ENCODE data around the gene YJEFN3. TPM values are rescaled to one million over a fixed set of nuclear protein-coding genes. Genes with fewer than 3 reads are reported as not detected.

YJEFN3 gene
- total RNA-seq, 1 experiment from 2014 or later = 11.1 TPM

GRCh38 chr19:19558055-19558454 lies 29.3 kb downstream of the YJEFN3 start:
- CTCF ChIA-PET = interaction anchor here (2.9 to 9.9 kb wide), 2 partner anchors 24 to 86 kb away, joined by 17 to 408 read pairs; partner anchors contain the start of genes CILP2, GMIP and YJEFN3

DNA sequence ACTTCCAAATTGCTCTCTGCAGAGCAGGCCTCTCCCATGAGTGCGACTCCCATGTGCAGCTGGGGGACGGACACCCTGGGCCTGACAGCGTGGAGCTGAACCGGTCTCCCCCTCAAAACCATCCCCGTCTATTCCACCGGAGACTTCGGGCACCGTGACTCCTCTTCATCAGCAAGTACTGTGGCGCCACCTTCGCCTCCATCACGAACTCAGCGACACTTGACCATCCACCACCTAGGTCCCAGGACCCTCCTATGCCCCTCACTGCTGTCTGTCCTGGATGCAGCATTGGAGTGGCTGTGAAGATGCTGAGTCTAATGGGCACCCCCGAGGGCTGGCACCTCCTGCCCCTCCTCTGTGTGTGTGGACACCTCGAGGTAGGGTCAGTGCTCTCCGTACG lies 29.9 kb downstream of the YJEFN3 start:
- CTCF ChIA-PET = interaction anchor here (2.9 kb wide), 1 partner anchor 85 kb away, joined by 17 read pairs; the partner anchor contains the start of gene GMIP
- DNase-seq (ENCODE audit: low spot score) (no peak), ATAC-seq (no peak)
- H3K9me3 Mint-ChIP-seq = no peaks in the 10 kb centered on the region
- H3K36me3 Mint-ChIP-seq = no peaks in the 10 kb centered on the region
- H3K27me3 Mint-ChIP-seq (ENCODE audit: low read depth) = no peaks in the 10 kb centered on the region
- H3K4me3 Mint-ChIP-seq = no peak overlapping the region
- no peak for TF ChIP-seq OVOL2 (CRISPR knock-in tag; IDR thresholded peaks at IDR 0.05; ENCODE audit: borderline replicate concordance)
- TF ChIP-seq, protein P1, sequence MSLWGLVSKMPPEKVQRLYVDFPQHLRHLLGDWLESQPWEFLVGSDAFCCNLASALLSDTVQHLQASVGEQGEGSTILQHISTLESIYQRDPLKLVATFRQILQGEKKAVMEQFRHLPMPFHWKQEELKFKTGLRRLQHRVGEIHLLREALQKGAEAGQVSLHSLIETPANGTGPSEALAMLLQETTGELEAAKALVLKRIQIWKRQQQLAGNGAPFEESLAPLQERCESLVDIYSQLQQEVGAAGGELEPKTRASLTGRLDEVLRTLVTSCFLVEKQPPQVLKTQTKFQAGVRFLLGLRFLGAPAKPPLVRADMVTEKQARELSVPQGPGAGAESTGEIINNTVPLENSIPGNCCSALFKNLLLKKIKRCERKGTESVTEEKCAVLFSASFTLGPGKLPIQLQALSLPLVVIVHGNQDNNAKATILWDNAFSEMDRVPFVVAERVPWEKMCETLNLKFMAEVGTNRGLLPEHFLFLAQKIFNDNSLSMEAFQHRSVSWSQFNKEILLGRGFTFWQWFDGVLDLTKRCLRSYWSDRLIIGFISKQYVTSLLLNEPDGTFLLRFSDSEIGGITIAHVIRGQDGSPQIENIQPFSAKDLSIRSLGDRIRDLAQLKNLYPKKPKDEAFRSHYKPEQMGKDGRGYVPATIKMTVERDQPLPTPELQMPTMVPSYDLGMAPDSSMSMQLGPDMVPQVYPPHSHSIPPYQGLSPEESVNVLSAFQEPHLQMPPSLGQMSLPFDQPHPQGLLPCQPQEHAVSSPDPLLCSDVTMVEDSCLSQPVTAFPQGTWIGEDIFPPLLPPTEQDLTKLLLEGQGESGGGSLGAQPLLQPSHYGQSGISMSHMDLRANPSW (CRISPR knock-in tag; conservative IDR thresholded peaks at IDR 0.05; ENCODE audit: low read depth) = no peak
- no peak for TF ChIP-seq EMX1 (CRISPR knock-in tag; IDR thresholded peaks at IDR 0.05)
- TF ChIP-seq NR2C2 (CRISPR knock-in tag; IDR thresholded peaks at IDR 0.05) = no peak
- no peak for TF ChIP-seq CREM (CRISPR knock-in tag; IDR thresholded peaks at IDR 0.05)
- no peak for TF ChIP-seq GTF2I (CRISPR knock-in tag; conservative IDR thresholded peaks at IDR 0.05)
- TF ChIP-seq, protein P2, sequence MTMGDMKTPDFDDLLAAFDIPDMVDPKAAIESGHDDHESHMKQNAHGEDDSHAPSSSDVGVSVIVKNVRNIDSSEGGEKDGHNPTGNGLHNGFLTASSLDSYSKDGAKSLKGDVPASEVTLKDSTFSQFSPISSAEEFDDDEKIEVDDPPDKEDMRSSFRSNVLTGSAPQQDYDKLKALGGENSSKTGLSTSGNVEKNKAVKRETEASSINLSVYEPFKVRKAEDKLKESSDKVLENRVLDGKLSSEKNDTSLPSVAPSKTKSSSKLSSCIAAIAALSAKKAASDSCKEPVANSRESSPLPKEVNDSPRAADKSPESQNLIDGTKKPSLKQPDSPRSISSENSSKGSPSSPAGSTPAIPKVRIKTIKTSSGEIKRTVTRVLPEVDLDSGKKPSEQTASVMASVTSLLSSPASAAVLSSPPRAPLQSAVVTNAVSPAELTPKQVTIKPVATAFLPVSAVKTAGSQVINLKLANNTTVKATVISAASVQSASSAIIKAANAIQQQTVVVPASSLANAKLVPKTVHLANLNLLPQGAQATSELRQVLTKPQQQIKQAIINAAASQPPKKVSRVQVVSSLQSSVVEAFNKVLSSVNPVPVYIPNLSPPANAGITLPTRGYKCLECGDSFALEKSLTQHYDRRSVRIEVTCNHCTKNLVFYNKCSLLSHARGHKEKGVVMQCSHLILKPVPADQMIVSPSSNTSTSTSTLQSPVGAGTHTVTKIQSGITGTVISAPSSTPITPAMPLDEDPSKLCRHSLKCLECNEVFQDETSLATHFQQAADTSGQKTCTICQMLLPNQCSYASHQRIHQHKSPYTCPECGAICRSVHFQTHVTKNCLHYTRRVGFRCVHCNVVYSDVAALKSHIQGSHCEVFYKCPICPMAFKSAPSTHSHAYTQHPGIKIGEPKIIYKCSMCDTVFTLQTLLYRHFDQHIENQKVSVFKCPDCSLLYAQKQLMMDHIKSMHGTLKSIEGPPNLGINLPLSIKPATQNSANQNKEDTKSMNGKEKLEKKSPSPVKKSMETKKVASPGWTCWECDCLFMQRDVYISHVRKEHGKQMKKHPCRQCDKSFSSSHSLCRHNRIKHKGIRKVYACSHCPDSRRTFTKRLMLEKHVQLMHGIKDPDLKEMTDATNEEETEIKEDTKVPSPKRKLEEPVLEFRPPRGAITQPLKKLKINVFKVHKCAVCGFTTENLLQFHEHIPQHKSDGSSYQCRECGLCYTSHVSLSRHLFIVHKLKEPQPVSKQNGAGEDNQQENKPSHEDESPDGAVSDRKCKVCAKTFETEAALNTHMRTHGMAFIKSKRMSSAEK (CRISPR knock-in tag; IDR thresholded peaks at IDR 0.05; ENCODE audit: borderline replicate concordance) = no peak
- TF ChIP-seq ZNF263 (CRISPR knock-in tag; IDR thresholded peaks at IDR 0.05; ENCODE audit: low read depth) = no peak
- no peak for TF ChIP-seq ESRRA (CRISPR knock-in tag; IDR thresholded peaks at IDR 0.05; ENCODE audit: borderline replicate concordance)
- peaks cover 10% of the 10 kb centered on the region for H3K4me1 Mint-ChIP-seq
- H3K27ac Mint-ChIP-seq = peak overlapping the region; percentile 28; the same call in 1 of the 2 replicates
- POLR2A ChIA-PET = no interaction called here

More at GRCh38 chr19:19558055-19558454, 29.3 kb downstream of the YJEFN3 start:
- H3K27me3 Mint-ChIP-seq (ENCODE audit: low read depth) = no peaks in the 10 kb centered on the region
- POLR2A ChIA-PET = no interaction called here
- no peak for DNase-seq (ENCODE audit: low spot score)
- H3K36me3 Mint-ChIP-seq = no peaks in the 10 kb centered on the region
- peaks cover 10% of the 10 kb centered on the region for H3K4me1 Mint-ChIP-seq
- ATAC-seq = no peak
- no peak overlapping the region for H3K4me3 Mint-ChIP-seq
- no peaks in the 10 kb centered on the region for H3K9me3 Mint-ChIP-seq
- no peak overlapping the region for H3K27ac Mint-ChIP-seq
- TF ChIP-seq ATF1 (CRISPR knock-in tag; IDR thresholded peaks at IDR 0.05) = no peak

GRCh38 chr19:19559931-19560330 lies 31.2 kb downstream of the YJEFN3 start:
- ATAC-seq = no peak
- CTCF ChIA-PET = interaction anchor here (1.2 to 3.4 kb wide), 5 partner anchors 8 to 193 kb away, joined by 3 to 17 read pairs (median 6); partner anchors contain the start of gene GMIP
- Mint-ChIP-seq H3K4me1 (peaks cover 10% of the 10 kb centered on the region), H3K36me3 (peaks cover 5% of the 10 kb centered on the region), H3K4me3 (no peak overlapping the region), H3K9me3 (peaks cover 4% of the 10 kb centered on the region; the same call in 1 of the 2 replicates), H3K27ac (no peak overlapping the region), H3K27me3 (ENCODE audit: low read depth) (no peaks in the 10 kb centered on the region)
- POLR2A ChIA-PET = no interaction called here
- DNase-seq (ENCODE audit: low spot score) = no peak
- TF ChIP-seq MXD4 (CRISPR knock-in tag; IDR thresholded peaks at IDR 0.05; ENCODE audit: borderline replicate concordance) (no peak), SMAD3 (CRISPR knock-in tag; IDR thresholded peaks at IDR 0.05; ENCODE audit: borderline replicate concordance) (no peak), MYBL2 (CRISPR knock-in tag; IDR thresholded peaks at IDR 0.05) (no peak), HMGXB4 (CRISPR knock-in tag; IDR thresholded peaks at IDR 0.05) (no peak), CDX4 (CRISPR knock-in tag; IDR thresholded peaks at IDR 0.05; ENCODE audit: borderline replicate concordance) (no peak)
- TF ChIP-seq, protein P3, sequence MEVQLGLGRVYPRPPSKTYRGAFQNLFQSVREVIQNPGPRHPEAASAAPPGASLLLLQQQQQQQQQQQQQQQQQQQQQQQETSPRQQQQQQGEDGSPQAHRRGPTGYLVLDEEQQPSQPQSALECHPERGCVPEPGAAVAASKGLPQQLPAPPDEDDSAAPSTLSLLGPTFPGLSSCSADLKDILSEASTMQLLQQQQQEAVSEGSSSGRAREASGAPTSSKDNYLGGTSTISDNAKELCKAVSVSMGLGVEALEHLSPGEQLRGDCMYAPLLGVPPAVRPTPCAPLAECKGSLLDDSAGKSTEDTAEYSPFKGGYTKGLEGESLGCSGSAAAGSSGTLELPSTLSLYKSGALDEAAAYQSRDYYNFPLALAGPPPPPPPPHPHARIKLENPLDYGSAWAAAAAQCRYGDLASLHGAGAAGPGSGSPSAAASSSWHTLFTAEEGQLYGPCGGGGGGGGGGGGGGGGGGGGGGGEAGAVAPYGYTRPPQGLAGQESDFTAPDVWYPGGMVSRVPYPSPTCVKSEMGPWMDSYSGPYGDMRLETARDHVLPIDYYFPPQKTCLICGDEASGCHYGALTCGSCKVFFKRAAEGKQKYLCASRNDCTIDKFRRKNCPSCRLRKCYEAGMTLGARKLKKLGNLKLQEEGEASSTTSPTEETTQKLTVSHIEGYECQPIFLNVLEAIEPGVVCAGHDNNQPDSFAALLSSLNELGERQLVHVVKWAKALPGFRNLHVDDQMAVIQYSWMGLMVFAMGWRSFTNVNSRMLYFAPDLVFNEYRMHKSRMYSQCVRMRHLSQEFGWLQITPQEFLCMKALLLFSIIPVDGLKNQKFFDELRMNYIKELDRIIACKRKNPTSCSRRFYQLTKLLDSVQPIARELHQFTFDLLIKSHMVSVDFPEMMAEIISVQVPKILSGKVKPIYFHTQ (CRISPR knock-in tag; IDR thresholded peaks at IDR 0.05) = no peak
- TF ChIP-seq, protein P1 (CRISPR knock-in tag; conservative IDR thresholded peaks at IDR 0.05; ENCODE audit: low read depth) = no peak
